ENCODE measurements around the gene SERPINE2. TPM values are rescaled to one million over a fixed set of nuclear protein-coding genes. Genes with fewer than 3 reads are reported as not detected.

SERPINE2 gene
- total RNA-seq, 1 experiment from 2014 or later, result 93.3 TPM

- Histone ChIP-seq H3K4me3 (replicated peaks in 1 of 2; ENCODE audit: low read depth in 1 of 2, low read length in 2 of 2) (no peak overlapping the region), H3K9ac (ENCODE audit: low read length) (no peak overlapping the region), H3K79me2 (ENCODE audit: insufficient read depth, low read length) (peaks cover 18% of the 10 kb centered on the region), H3K36me3 (ENCODE audit: control insufficient read depth in 1 of 2, insufficient read depth in 2 of 2, low read length in 2 of 2) (no peaks in the 10 kb centered on the region), H4K20me1 (ENCODE audit: insufficient read depth) (no peaks in the 10 kb centered on the region), H3K4me1 (ENCODE audit: control insufficient read depth in 1 of 2, insufficient read depth in 2 of 2, low read length in 2 of 2) (peaks cover 7 to 18% of the 10 kb centered on the region in 2 experiments; a peak in 3 of 4 replicates), H3K4me2 (ENCODE audit: low read length) (no peak overlapping the region), H2AFZ (ENCODE audit: low read depth, low read length, poor library complexity, severe bottlenecking) (no peak overlapping the region), H3K9me2 (ENCODE audit: insufficient read depth) (no peaks in the 10 kb centered on the region), H3K27me3 (ENCODE audit: insufficient read depth, low read length) (no peaks in the 10 kb centered on the region; the same call in 1 of the 2 replicates), H3K27ac (ENCODE audit: low read depth, low read length) (no peak overlapping the region), H3K9me3 (ENCODE audit: control insufficient read depth in 1 of 2, insufficient read depth in 1 of 2, low read depth in 1 of 2, low read length in 2 of 2) (no peaks in the 10 kb centered on the region)
- ChIA-PET CTCF (no interaction called here), POLR2A (no interaction called here), RAD21 (ENCODE audit: low non-redundant PET in 1 of 2, low total read pairs in 2 of 2, uncharacterized antibody in 2 of 2, unreplicated experiment in 2 of 2) (interaction anchor here in 1 of 2 experiments (1.0 kb wide), 1 partner anchor 244 kb away, joined by 3 read pairs; no protein-coding TSS in a partner anchor)
- BruUV-seq (replicated peaks), result no TSS peak
- DNase-seq (ENCODE audit: low read depth, low spot score) (no peak), ATAC-seq (no peak)
- intact Hi-C loops (cut with micrococcal nuclease), result no loop called here
- no peak for TF ChIP-seq ZBTB33 (IDR thresholded peaks at IDR 0.05; ENCODE audit: extremely low read depth, insufficient replicate concordance, low read length)
- TF ChIP-seq ELF1 (IDR thresholded peaks at IDR 0.05; ENCODE audit: borderline replicate concordance, low read depth), result no peak
- no peak for TF ChIP-seq POLR2AphosphoS5 (IDR thresholded peaks at IDR 0.05; ENCODE audit: low read depth, low read length)
- no peak for TF ChIP-seq CTCF (IDR thresholded peaks at IDR 0.05 in 2 of 3, conservative IDR thresholded peaks at IDR 0.05 in 1 of 3; ENCODE audit: borderline replicate concordance in 1 of 3, insufficient read depth in 1 of 3, low read depth in 2 of 3, low read length in 2 of 3)
- no peak for TF ChIP-seq SIN3A (IDR thresholded peaks at IDR 0.05; ENCODE audit: low read depth)
- no peak for TF ChIP-seq EGR1 (IDR thresholded peaks at IDR 0.05; ENCODE audit: low read depth)
- TF ChIP-seq POLR2A (IDR thresholded peaks at IDR 0.05; ENCODE audit: borderline replicate concordance, extremely low read depth, insufficient read depth, insufficient read length), result no peak
- TF ChIP-seq RAD21 (IDR thresholded peaks at IDR 0.05; ENCODE audit: low read depth), result no peak
- no peak for TF ChIP-seq SP1 (IDR thresholded peaks at IDR 0.05; ENCODE audit: low read depth)
- TF ChIP-seq MAX (IDR thresholded peaks at IDR 0.05), result no peak
- TF ChIP-seq ATF3 (IDR thresholded peaks at IDR 0.05), result no peak
- no peak for TF ChIP-seq REST (IDR thresholded peaks at IDR 0.05; ENCODE audit: low read depth)
- no peak for TF ChIP-seq CBX3 (IDR thresholded peaks at IDR 0.05; ENCODE audit: low read depth)
- TF ChIP-seq EZH2phosphoT487 (IDR thresholded peaks at IDR 0.05; ENCODE audit: borderline replicate concordance), result no peak
- TF ChIP-seq CEBPB (IDR thresholded peaks at IDR 0.05; ENCODE audit: low read depth), result no peak
- no peak for TF ChIP-seq TCF7L2 (IDR thresholded peaks at IDR 0.05; ENCODE audit: borderline replicate concordance, extremely low read depth, insufficient read depth, insufficient read length)
- TF ChIP-seq SRF (IDR thresholded peaks at IDR 0.05; ENCODE audit: low read depth), result no peak
Measured at GRCh38 chr2:224040753-224041152, 1.7 kb upstream of the SERPINE2 start.

Measured in HCT116 (cell line).